Hindlimb muscle (tissue), 1 donor: ENCODE measurements around the gene CCL24. TPM values are rescaled to one million over a fixed set of nuclear protein-coding genes. Genes with fewer than 3 reads are reported as not detected.
A peak's percentile ranks its signal among the peaks of the same experiment; 100 is the strongest.
"Not testable (repeated sequence)": the region's sequence is repeated elsewhere in the genome, so short reads cannot be mapped to it uniquely, and the experiment has no call there.

Source experiments
- DNase-seq: peaks from one replicate; pipeline ENCODE4 v3.0.0-alpha.2; 2013
- polyA plus RNA-seq: library from polyadenylated mRNA; unstranded; fragments of 120-200 nt; gene quantifications from one replicate; pipeline ENCODE4 v1.2.1, GENCODE V29; 2013; ENCODE audit not compliant: insufficient read length

The CCL24 gene
- polyA plus RNA-seq, result not detected

GRCh38 chr7:75813781-75814236, at the start of gene CCL24:
Gene CCL24 (minus strand): TSS chr7:75813806. CDS start chr7:75813715, 91 bp downstream.
- no peak for DNase-seq

GRCh38 chr7:75861636-75862035, 48.0 kb upstream of the CCL24 start:
- no peak for DNase-seq

GRCh38 chr7:75858410-75858809, 44.8 kb upstream of the CCL24 start:
- no peak for DNase-seq

GRCh38 chr7:75856536-75856935, 42.9 kb upstream of the CCL24 start:
- no peak for DNase-seq

GRCh38 chr7:75854813-75855345, 41.3 kb upstream of the CCL24 start:
- DNase-seq, result not testable (repeated sequence)

- DNase-seq, result no peak
These were observed 40.6 kb upstream of the CCL24 start for GRCh38 chr7:75854233-75854632.

- DNase-seq, result no peak
These were observed 36.6 kb upstream of the CCL24 start for GRCh38 chr7:75850235-75850634.

- DNase-seq, result no peak
These were observed 36.0 kb upstream of the CCL24 start for GRCh38 chr7:75849573-75849972.

- no peak for DNase-seq
These were observed 34.1 kb upstream of the CCL24 start for GRCh38 chr7:75847707-75848106.

GRCh38 chr7:75845132-75845531, 31.5 kb upstream of the CCL24 start:
- DNase-seq, result not testable (repeated sequence)

GRCh38 chr7:75844158-75844557, 30.6 kb upstream of the CCL24 start:
- DNase-seq, result no peak

GRCh38 chr7:75843613-75844116, 30.1 kb upstream of the CCL24 start:
- no peak for DNase-seq

GRCh38 chr7:75842836-75843446, 29.3 kb upstream of the CCL24 start:
- peak; percentile 59 for DNase-seq

GRCh38 chr7:75840029-75840428, 26.4 kb upstream of the CCL24 start:
- no peak for DNase-seq

- not testable (repeated sequence) for DNase-seq
These were observed 24.8 kb upstream of the CCL24 start for GRCh38 chr7:75838281-75838930.

- DNase-seq, result no peak
These were observed 23.2 kb upstream of the CCL24 start for GRCh38 chr7:75836798-75837197.

- no peak for DNase-seq
These were observed 22.2 kb upstream of the CCL24 start for GRCh38 chr7:75835688-75836285.

GRCh38 chr7:75833662-75834061, 20.1 kb upstream of the CCL24 start:
- not testable (repeated sequence) for DNase-seq

- no peak for DNase-seq
These were observed 17.4 kb upstream of the CCL24 start for GRCh38 chr7:75830978-75831377.

- not testable (repeated sequence) for DNase-seq
These were observed 16.1 kb upstream of the CCL24 start for GRCh38 chr7:75829656-75830055.

GRCh38 chr7:75823198-75823910, 9.7 kb upstream of the CCL24 start:
- DNase-seq, result no peak

GRCh38 chr7:75820688-75821087, 7.1 kb upstream of the CCL24 start:
- no peak for DNase-seq

- DNase-seq, result no peak
These were observed 6.1 kb upstream of the CCL24 start for GRCh38 chr7:75819711-75820110.
